HL-60 (cell line): ENCODE measurements around the gene FGF21.

Source experiments
- POLR2AphosphoS5 ChIP-seq: IDR thresholded peaks from 2 replicates; pipeline ENCODE4 v1.6.1; 2012; ENCODE audit warnings: low read depth
- SPI1 ChIP-seq: IDR thresholded peaks from 2 replicates; pipeline ENCODE4 v1.6.1; 2012; ENCODE audit warnings: low read depth, mild to moderate bottlenecking, borderline replicate concordance
- TF ChIP-seq, protein P1 (sequence below): IDR thresholded peaks from one replicate; pipeline ENCODE4 v1.5.1; 2011; ENCODE audit warnings: low read length, control low read depth, inconsistent platforms; ENCODE audit not compliant: insufficient read depth

DNA sequence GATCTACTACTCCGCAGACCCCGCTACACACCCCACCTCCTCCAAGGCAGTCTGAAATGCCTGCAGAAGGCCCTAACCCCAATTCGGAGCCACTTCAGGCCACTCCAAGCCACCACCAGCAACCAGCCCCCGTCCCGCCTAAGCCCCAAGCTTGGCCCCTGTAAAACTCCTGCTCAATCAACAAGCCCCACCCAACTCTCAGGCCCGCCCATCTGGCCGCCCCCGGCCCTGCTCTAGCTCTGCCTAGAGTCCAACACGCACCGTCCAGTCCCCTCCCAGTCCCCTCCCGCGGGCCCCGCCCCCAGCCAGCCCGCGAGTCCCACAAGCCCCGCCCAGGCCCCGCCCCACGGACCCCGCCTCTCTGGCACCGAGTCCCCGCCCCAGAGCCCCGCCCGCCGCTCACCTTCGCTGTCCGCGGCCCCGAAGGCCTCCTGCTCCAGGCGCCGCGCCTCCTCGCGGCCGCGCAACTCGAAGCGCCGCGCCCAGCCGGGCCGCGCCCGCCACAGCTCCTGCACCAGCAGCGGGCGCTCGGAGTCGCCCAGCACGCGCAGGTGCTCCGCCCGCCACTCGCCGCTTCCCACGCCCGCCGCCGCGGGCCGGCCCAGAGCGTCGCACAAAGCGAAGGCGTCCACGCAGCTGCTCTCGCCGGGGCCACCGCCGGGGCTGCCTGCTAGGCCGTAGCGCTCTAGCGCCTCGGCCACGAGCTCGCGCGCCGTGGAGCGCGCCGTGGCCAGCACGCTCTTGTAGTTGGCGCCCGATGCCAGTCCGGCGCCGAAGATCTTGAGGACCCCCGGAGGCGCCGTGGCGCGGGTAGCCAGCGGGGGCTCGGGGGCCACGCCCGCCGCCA lies 16.5 kb upstream of the FGF21 start:
- TF ChIP-seq, protein P1, sequence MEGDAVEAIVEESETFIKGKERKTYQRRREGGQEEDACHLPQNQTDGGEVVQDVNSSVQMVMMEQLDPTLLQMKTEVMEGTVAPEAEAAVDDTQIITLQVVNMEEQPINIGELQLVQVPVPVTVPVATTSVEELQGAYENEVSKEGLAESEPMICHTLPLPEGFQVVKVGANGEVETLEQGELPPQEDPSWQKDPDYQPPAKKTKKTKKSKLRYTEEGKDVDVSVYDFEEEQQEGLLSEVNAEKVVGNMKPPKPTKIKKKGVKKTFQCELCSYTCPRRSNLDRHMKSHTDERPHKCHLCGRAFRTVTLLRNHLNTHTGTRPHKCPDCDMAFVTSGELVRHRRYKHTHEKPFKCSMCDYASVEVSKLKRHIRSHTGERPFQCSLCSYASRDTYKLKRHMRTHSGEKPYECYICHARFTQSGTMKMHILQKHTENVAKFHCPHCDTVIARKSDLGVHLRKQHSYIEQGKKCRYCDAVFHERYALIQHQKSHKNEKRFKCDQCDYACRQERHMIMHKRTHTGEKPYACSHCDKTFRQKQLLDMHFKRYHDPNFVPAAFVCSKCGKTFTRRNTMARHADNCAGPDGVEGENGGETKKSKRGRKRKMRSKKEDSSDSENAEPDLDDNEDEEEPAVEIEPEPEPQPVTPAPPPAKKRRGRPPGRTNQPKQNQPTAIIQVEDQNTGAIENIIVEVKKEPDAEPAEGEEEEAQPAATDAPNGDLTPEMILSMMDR: no peak
- TF ChIP-seq POLR2AphosphoS5 (no peak), SPI1 (no peak)
